ENCODE data around the gene AP1S1.

Gene AP1S1

DNA sequence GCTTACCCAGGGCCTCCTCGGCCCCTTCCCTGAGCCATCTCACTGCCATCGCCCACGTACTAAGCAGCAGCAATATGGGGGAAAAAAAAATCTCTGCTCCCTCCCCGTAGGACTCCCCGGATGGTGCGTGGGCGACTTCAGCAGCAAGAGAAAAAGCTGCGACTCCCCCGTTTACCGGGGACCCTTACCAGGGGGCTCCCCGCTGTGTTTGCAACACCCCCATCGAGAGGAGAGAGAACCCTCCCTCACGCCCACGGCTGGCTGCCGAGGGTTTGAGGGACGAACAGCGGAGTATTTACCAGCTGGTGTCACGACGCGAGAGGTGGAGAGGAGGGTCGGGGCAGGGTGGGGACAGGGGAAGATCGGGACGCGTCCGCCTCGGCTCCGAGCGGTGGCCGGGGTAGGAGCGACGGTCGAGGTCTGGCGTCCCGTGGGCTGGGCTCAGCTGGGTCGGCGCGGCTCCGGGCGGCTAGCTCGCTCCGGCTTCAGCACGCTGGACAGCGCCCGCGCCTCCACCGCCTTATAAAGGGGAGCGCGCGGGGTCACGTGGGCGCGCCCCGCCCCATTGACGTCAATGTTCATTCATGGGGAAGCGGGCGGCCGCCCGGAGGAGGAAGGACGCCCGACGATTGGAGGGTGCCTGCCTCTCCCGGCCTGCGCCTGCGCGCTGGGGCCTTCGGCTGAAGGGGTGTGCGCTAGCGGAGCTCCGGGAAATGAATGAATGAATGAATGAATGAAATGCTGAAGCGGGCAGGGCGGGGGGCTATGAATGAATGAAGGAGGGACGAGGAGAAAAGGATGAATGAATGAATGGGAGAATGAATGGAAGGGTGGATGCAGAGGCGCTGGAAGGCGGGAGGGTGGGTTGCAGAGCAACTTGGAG is 11.0 kb downstream of the AP1S1 start, which contains the start of gene VGF:
VGF (minus strand) TSS at position 495 of the 883 bp plus-strand sequence. CDS start 726 bp downstream, outside the sequence.
- Histone ChIP-seq H3K36me3 (ENCODE audit: control insufficient read depth, insufficient read depth, low read length) (no peaks in the 10 kb centered on the region), H3K9me3 (ENCODE audit: control insufficient read depth, low read length) (no peaks in the 10 kb centered on the region), H3K4me1 (ENCODE audit: control insufficient read depth, insufficient read depth, low read length) (peaks cover 61% of the 10 kb centered on the region), H3K27me3 (ENCODE audit: control insufficient read depth, insufficient read depth, low read length, poor library complexity, severe bottlenecking) (peaks cover 93% of the 10 kb centered on the region), H3K4me3 (ENCODE audit: insufficient read depth, low read depth, low read length) (peak within 1 kb of the TSS; percentile 35), H3K27ac (ENCODE audit: insufficient read depth, low read depth, low read length, poor library complexity, severe bottlenecking) (no peak within 1 kb of the TSS)
- 1% methylated on average over 74 of the region's 74 CpGs for WGBS, 2 experiments

DNA sequence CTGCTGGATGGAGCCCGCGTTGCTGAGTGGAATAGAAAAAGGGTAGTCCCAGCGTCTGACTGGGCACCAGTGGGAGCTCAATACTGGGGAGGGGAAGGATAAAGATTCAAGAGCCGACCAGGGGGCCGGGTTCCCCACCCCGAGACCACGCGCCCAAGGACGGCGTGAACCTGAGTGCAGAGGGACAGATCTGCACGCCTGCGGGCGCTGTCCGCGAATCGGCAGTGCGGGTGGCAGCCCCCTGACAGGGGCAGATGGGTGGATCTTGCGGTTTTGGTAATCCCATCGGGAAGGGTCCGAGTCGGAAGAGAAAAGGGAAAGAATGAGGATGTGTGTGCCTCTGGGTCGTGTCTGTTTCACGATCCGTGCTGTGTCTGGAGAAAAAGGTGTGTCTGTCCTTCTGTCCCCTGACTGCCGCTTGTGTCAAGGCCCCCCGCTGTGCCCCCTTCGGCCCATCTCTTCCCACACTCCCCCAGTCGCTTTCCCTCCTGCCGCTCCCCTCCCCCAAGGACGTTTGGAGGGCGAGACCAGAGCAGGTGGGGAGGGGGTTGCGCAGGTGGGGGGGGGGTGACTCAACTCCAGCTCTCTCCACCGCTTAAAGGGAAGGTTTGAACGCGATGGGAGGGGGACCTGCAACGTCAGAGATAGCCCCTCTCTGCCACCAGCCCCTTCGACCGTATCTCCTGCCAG is 11.8 kb downstream of the AP1S1 start:
- H3K4me1 ChIP-seq (ENCODE audit: control insufficient read depth, insufficient read depth, low read length) = peaks cover 59% of the 10 kb centered on the region
- H3K36me3 ChIP-seq (ENCODE audit: control insufficient read depth, insufficient read depth, low read length) = no peaks in the 10 kb centered on the region
- peaks cover 99% of the 10 kb centered on the region for H3K27me3 ChIP-seq (ENCODE audit: control insufficient read depth, insufficient read depth, low read length, poor library complexity, severe bottlenecking)
- peak overlapping the region; percentile 3 for H3K4me3 ChIP-seq (ENCODE audit: insufficient read depth, low read depth, low read length)
- WGBS, 2 experiments = 1% methylated on average over 32 to 36 of the region's 38 CpGs
- no peak overlapping the region for H3K27ac ChIP-seq (ENCODE audit: insufficient read depth, low read depth, low read length, poor library complexity, severe bottlenecking)
- H3K9me3 ChIP-seq (ENCODE audit: control insufficient read depth, low read length) = no peaks in the 10 kb centered on the region

DNA sequence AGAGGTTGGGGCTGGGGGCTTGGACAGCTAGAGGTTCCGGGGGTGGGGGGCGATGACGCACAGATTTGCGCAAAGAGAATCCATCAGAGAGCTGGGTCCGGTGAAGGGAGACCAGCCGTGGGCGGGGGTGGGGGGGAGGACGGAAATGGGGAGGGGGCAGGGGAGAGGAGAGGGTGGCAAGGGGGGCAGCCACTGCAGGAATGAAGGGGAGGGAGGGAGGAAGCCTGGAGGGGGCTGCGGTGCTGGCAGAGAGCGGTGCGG is 12.3 kb downstream of the AP1S1 start:
- no peak overlapping the region for H3K27ac ChIP-seq (ENCODE audit: insufficient read depth, low read depth, low read length, poor library complexity, severe bottlenecking)
- H3K9me3 ChIP-seq (ENCODE audit: control insufficient read depth, low read length) = no peaks in the 10 kb centered on the region
- peaks cover 59% of the 10 kb centered on the region for H3K4me1 ChIP-seq (ENCODE audit: control insufficient read depth, insufficient read depth, low read length)
- H3K4me3 ChIP-seq (ENCODE audit: insufficient read depth, low read depth, low read length) = no peak overlapping the region
- H3K27me3 ChIP-seq (ENCODE audit: control insufficient read depth, insufficient read depth, low read length, poor library complexity, severe bottlenecking) = peaks cover 99% of the 10 kb centered on the region
- no peaks in the 10 kb centered on the region for H3K36me3 ChIP-seq (ENCODE audit: control insufficient read depth, insufficient read depth, low read length)
- WGBS, 2 experiments = 0 to 2% methylated on average over 8 to 11 of the region's 11 CpGs

DNA sequence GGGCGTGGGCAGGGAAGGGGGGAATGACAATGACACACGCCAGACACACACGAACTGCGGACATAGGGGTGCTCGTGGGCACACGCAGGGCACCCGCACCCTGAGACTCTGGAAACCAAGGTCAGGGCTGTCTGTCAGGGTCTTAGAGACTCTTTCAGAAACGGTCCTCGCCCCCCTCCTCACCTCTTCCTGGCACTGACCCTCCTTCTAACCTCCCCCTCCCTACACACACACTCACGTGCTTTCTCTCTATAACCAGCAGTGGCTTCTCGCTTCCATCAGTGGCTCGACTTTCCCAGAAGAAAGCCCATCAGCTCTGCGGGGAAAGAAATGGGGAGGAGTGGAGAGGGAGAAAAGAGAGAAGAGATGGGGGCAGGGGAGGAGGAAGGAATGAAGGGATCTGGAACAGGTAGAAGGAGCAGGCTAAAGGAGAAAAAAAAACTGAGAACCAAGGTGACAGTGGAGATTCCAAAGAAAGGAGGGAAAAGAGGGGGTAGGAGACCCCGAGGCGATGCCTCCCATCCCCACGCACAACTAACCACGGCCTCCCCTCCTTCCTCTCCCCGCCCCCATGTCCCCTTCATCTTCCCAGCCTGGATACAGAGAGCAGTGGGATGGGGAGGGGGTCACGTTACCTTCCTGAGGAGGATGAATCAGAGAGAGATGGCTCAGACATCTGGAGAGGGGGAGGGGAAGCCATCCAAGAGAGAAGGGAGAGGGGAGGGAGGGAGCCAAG is 12.8 kb downstream of the AP1S1 start:
- no peak overlapping the region for H3K27ac ChIP-seq (ENCODE audit: insufficient read depth, low read depth, low read length, poor library complexity, severe bottlenecking)
- WGBS, 2 experiments = 1% methylated on average over 14 of the region's 19 CpGs
- H3K9me3 ChIP-seq (ENCODE audit: control insufficient read depth, low read length) = no peaks in the 10 kb centered on the region
- peaks cover 99% of the 10 kb centered on the region for H3K27me3 ChIP-seq (ENCODE audit: control insufficient read depth, insufficient read depth, low read length, poor library complexity, severe bottlenecking)
- H3K36me3 ChIP-seq (ENCODE audit: control insufficient read depth, insufficient read depth, low read length) = no peaks in the 10 kb centered on the region
- no peak overlapping the region for H3K4me3 ChIP-seq (ENCODE audit: insufficient read depth, low read depth, low read length)
- H3K4me1 ChIP-seq (ENCODE audit: control insufficient read depth, insufficient read depth, low read length) = peaks cover 60% of the 10 kb centered on the region

DNA sequence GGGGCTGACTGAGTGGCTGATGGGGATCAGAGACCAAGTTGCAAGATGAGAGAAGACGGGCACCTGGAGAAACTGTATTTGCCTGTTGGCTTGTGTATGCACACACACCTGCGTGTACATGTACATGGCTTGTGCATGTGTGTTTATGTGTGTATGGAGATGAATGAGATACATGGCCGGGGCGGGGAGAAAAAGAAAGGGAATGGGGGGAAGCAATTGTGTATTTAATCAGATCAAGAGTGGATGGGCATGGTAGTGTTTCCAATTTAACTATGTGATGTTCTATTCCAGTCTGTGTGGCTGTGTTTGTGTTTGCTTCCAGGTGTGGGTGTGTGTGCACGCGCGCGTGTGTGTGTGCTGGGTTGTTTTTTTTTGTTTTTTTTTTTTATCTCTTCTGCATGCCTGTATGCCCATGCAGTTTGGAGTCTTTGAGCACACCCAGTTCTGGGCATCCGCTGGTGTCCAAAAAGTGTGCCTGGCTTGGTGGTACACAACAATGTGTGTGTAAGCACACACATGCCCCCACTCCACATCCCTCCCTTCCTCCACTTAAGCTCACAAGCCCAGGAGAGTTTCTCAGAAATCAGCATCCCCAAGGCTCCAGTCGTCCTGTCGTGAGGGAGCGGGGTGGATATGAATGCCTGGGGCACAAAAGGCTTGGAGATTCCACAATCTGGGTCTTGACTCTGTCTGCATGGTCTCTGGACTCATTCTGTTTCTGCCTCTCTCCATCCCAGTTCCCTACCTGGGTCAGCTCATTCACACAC is 13.6 kb downstream of the AP1S1 start:
- Histone ChIP-seq H3K4me3 (ENCODE audit: insufficient read depth, low read depth, low read length) (no peak overlapping the region), H3K27me3 (ENCODE audit: control insufficient read depth, insufficient read depth, low read length, poor library complexity, severe bottlenecking) (peaks cover 99% of the 10 kb centered on the region), H3K36me3 (ENCODE audit: control insufficient read depth, insufficient read depth, low read length) (no peaks in the 10 kb centered on the region), H3K4me1 (ENCODE audit: control insufficient read depth, insufficient read depth, low read length) (peaks cover 61% of the 10 kb centered on the region), H3K9me3 (ENCODE audit: control insufficient read depth, low read length) (no peaks in the 10 kb centered on the region), H3K27ac (ENCODE audit: insufficient read depth, low read depth, low read length, poor library complexity, severe bottlenecking) (no peak overlapping the region)
- 4 to 6% methylated on average over 12 of the region's 12 CpGs for WGBS, 2 experiments

DNA sequence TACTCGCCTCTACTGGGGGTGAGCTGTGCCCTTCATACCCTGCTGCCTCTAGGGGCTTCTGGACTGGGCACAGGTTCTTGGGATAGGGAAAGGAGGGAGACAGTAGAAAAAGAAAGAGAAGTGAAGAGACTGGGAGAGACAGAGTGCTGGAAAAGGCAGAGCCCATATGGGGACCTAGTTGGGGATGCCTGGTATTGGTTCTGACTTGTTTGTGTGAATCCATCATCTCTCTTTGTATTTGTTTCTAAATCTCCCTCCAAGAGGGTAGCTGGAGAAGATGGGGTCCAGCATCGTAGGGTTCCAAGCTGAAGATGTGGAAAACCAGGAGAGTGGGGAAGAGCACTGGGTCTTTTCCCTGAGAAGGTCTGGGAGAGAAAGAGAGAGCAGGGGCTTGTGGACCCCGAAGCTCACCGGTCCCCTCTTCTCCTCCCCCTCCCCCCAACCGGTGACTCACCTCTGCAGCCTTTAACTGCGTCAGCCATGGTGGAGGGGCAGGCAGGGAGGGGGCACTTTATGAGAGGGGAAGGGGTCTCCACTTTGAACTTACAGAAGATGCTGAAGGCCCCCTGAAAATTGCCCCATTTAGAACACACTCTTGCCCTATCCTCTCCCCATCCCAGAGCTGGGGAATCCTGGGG is 14.3 kb downstream of the AP1S1 start:
- Histone ChIP-seq H3K4me3 (ENCODE audit: insufficient read depth, low read depth, low read length) (no peak overlapping the region), H3K4me1 (ENCODE audit: control insufficient read depth, insufficient read depth, low read length) (peaks cover 65% of the 10 kb centered on the region), H3K36me3 (ENCODE audit: control insufficient read depth, insufficient read depth, low read length) (no peaks in the 10 kb centered on the region), H3K9me3 (ENCODE audit: control insufficient read depth, low read length) (no peaks in the 10 kb centered on the region), H3K27me3 (ENCODE audit: control insufficient read depth, insufficient read depth, low read length, poor library complexity, severe bottlenecking) (peaks cover 100% of the 10 kb centered on the region), H3K27ac (ENCODE audit: insufficient read depth, low read depth, low read length, poor library complexity, severe bottlenecking) (no peak overlapping the region)
- 8 to 21% methylated on average over 2 to 6 of the region's 6 CpGs for WGBS, 2 experiments

DNA sequence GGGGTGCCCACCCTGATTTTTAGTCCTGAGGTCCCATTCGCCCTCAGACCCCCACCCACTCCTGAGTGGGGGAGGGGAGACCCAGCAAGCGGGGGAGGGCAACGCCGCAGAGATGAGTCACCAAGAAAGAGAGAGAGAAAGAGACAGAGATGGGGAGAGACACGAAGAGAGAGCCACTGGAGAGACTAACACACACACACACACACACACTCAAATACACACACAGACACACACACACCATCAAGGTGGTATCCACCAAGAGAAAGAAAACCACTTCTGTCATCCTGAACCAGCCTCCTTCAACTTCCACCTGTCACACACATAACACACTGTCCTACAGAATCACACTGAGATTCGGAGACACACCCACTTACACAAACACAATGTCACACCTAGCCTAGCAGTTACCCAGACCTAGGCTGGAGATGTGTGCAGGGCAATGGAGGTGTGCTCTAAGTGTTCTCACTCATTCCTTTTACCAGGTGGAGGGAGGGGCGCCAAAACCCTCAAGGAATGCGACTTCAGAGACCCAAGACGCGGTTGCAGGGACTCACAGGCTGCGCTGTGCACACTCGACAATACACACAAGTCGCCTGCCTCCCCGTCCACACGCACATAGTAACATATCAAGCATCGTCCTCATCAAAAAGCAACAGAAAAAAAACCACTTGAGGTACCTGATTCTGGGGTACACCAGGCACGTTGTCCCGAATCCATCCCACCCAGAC is 15.0 kb downstream of the AP1S1 start:
- no peaks in the 10 kb centered on the region for H3K36me3 ChIP-seq (ENCODE audit: control insufficient read depth, insufficient read depth, low read length)
- 1 to 3% methylated on average over 15 to 18 of the region's 18 CpGs for WGBS, 2 experiments
- peaks cover 58% of the 10 kb centered on the region for H3K4me1 ChIP-seq (ENCODE audit: control insufficient read depth, insufficient read depth, low read length)
- no peak overlapping the region for H3K4me3 ChIP-seq (ENCODE audit: insufficient read depth, low read depth, low read length)
- H3K27ac ChIP-seq (ENCODE audit: insufficient read depth, low read depth, low read length, poor library complexity, severe bottlenecking) = no peak overlapping the region
- H3K9me3 ChIP-seq (ENCODE audit: control insufficient read depth, low read length) = no peaks in the 10 kb centered on the region
- peaks cover 100% of the 10 kb centered on the region for H3K27me3 ChIP-seq (ENCODE audit: control insufficient read depth, insufficient read depth, low read length, poor library complexity, severe bottlenecking)

DNA sequence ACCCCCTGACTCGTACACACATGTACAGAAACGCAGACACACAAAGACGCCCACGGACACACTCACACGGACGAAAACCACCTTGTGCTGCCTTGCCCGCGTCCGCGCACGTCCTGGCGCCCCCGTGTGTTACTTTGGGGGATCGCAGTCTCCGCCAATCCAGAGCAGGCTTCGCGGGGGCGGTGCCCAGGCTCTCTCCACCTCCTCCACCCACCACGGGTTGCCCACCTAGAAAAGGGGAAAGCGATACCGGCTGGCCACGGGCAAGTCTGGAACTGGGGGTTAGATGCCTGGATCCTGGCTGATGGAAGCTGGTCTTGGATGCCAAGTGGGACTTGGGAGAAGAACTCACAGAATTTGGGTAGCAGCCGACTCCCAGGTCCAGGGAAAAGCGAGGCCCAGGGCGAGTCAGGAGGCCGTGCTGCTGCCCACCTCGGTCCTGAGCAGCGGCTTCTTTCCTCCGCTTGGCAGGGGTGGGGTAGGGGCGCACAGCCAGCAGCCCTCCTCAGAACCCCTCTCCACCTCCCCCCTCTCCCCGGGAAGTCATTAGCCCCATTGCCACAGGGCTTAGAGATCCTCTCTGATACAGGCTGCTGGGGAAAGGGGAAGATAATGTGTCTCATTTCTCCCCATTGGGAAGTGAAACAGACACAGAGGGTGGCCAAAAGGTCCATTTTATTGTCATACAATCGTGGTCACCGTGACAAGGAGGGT is 15.7 kb downstream of the AP1S1 start:
- H3K27ac ChIP-seq (ENCODE audit: insufficient read depth, low read depth, low read length, poor library complexity, severe bottlenecking) = no peak overlapping the region
- 2% methylated on average over 32 to 33 of the region's 33 CpGs for WGBS, 2 experiments
- H3K4me1 ChIP-seq (ENCODE audit: control insufficient read depth, insufficient read depth, low read length) = peaks cover 53% of the 10 kb centered on the region
- H3K4me3 ChIP-seq (ENCODE audit: insufficient read depth, low read depth, low read length) = no peak overlapping the region
- H3K27me3 ChIP-seq (ENCODE audit: control insufficient read depth, insufficient read depth, low read length, poor library complexity, severe bottlenecking) = peaks cover 100% of the 10 kb centered on the region
- no peaks in the 10 kb centered on the region for H3K36me3 ChIP-seq (ENCODE audit: control insufficient read depth, insufficient read depth, low read length)
- no peaks in the 10 kb centered on the region for H3K9me3 ChIP-seq (ENCODE audit: control insufficient read depth, low read length)
